Measurements from ENCODE around the gene PHLDA3.
A peak's percentile ranks its signal among the peaks of the same experiment; 100 is the strongest.
"Not testable (repeated sequence)": the region's sequence is repeated elsewhere in the genome, so short reads cannot be mapped to it uniquely, and the experiment has no call there.

Gene PHLDA3

DNA sequence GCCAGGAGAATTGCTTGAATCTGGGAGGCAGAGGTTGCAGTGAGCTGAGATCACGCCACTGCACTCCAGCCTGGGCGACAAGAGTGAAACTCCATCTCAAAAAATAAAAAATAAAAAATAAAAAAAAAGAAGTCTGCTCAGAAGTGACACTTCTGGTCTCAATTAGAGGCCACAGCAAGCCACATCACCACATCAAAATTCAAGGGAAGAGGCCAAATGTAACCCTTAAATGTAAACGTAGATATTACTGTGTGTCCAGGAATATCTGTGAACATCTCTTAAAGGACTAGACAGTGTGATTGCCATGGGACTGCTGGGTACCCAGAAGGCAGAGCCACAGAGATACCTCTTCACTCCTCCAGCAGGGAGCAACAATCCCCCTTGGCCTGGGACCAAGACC lies 9.7 kb upstream of the PHLDA3 start:
- H3K9me3 ChIP-seq (ENCODE audit: control insufficient read depth in 1 of 2, low read length in 2 of 2); H3K4me3 ChIP-seq (ENCODE audit: low read depth in 1 of 2, low read length in 2 of 2); H3K27ac ChIP-seq (ENCODE audit: low read depth, low read length); H3K36me3 ChIP-seq (ENCODE audit: control insufficient read depth in 1 of 2, insufficient read depth in 2 of 2, low read length in 2 of 2); H3K27me3 ChIP-seq (ENCODE audit: control insufficient read depth in 1 of 2, insufficient read depth in 2 of 2, low read length in 2 of 2); H3K9ac ChIP-seq (ENCODE audit: low read depth in 1 of 2, low read length in 2 of 2): not testable (repeated sequence)
- peaks cover 24 to 33% of the 10 kb centered on the region in 2 donors for H3K4me1 ChIP-seq (ENCODE audit: control insufficient read depth in 1 of 2, insufficient read depth in 2 of 2, low read length in 2 of 2)

GRCh38 chr1:201476670-201477344 lies 7.8 kb upstream of the PHLDA3 start:
- Histone ChIP-seq H3K36me3 (ENCODE audit: control insufficient read depth in 1 of 2, insufficient read depth in 2 of 2, low read length in 2 of 2) (no peaks in the 10 kb centered on the region), H3K9me3 (ENCODE audit: control insufficient read depth in 1 of 2, low read length in 2 of 2) (no peaks in the 10 kb centered on the region), H3K9ac (ENCODE audit: low read depth in 1 of 2, low read length in 2 of 2) (no peak overlapping the region), H3K4me3 (ENCODE audit: low read depth in 1 of 2, low read length in 2 of 2) (no peak overlapping the region), H3K27ac (ENCODE audit: low read depth, low read length) (no peak overlapping the region), H3K4me1 (ENCODE audit: control insufficient read depth in 1 of 2, insufficient read depth in 2 of 2, low read length in 2 of 2) (peaks cover 16 to 27% of the 10 kb centered on the region in 2 donors), H3K27me3 (ENCODE audit: control insufficient read depth in 1 of 2, insufficient read depth in 2 of 2, low read length in 2 of 2) (no peaks in the 10 kb centered on the region)

DNA sequence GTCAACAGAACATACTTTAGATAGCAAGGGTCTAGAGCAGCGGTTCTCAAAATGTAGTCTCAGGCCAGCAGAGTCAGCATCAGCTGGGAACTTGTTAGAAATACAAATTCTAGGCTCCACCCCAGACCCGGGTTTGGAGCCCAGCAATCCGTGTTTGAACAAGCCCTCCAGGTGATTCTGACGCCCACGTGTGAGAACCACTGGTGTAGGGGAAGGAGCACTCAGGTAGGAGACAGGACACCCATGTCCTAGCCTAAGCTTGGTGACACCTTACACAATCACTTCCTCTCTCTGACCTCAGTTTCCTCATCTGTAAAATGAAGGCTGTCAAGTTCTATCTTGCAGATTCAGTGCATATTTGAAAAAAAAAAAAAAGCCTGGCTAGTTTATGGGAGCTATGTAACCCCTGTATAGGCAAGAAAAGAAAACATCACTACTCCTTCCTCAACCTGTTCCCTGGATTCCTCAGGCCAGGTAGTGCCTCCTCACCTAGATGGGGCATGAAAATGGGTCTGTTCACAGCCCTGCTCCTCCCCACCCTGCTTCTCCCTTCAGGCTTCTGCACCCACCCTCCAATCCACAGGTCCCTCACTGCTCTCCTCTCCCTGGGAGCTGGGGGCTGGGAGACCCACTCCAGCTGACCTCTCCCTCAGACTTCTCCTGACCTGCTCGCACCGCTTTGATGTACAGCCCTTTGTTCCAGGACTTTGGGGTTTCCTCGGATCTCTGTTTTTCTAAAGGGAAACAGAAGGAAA lies 7.1 kb upstream of the PHLDA3 start:
- Histone ChIP-seq H3K4me1 (ENCODE audit: control insufficient read depth in 1 of 2, insufficient read depth in 2 of 2, low read length in 2 of 2) (peaks cover 9 to 22% of the 10 kb centered on the region in 2 donors), H3K27me3 (ENCODE audit: control insufficient read depth in 1 of 2, insufficient read depth in 2 of 2, low read length in 2 of 2) (no peaks in the 10 kb centered on the region), H3K36me3 (ENCODE audit: control insufficient read depth in 1 of 2, insufficient read depth in 2 of 2, low read length in 2 of 2) (no peaks in the 10 kb centered on the region), H3K4me3 (ENCODE audit: low read depth in 1 of 2, low read length in 2 of 2) (no peak overlapping the region), H3K27ac (ENCODE audit: low read depth, low read length) (no peak overlapping the region), H3K9ac (ENCODE audit: low read depth in 1 of 2, low read length in 2 of 2) (no peak overlapping the region), H3K9me3 (ENCODE audit: control insufficient read depth in 1 of 2, low read length in 2 of 2) (no peaks in the 10 kb centered on the region)

DNA sequence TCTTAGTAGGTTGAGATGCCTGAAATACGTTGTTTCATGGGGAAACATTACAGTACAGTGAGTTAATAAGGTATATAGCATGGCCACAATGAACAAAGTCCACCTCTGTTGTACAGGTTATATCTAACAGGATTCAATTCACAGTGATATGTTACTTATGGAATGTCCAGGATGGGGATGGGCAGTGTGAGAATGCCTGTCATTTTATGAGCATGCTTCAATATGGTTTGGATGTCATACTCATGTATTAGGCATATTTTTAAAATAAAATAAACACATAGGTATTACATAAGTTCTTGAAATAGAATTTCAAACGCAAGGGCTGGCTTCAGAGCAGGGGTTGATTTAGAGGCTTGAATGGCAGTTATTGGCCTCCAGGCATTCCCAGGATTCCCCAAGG lies 6.1 kb upstream of the PHLDA3 start:
- H3K27ac ChIP-seq (ENCODE audit: low read depth, low read length): no peak overlapping the region
- no peaks in the 10 kb centered on the region for H3K36me3 ChIP-seq (ENCODE audit: control insufficient read depth in 1 of 2, insufficient read depth in 2 of 2, low read length in 2 of 2)
- no peak overlapping the region for H3K9ac ChIP-seq (ENCODE audit: low read depth in 1 of 2, low read length in 2 of 2)
- H3K4me1 ChIP-seq (ENCODE audit: control insufficient read depth in 1 of 2, insufficient read depth in 2 of 2, low read length in 2 of 2): peaks cover 2 to 16% of the 10 kb centered on the region in 2 donors
- no peak overlapping the region for H3K4me3 ChIP-seq (ENCODE audit: low read depth in 1 of 2, low read length in 2 of 2)
- no peaks in the 10 kb centered on the region for H3K9me3 ChIP-seq (ENCODE audit: control insufficient read depth in 1 of 2, low read length in 2 of 2)
- H3K27me3 ChIP-seq (ENCODE audit: control insufficient read depth in 1 of 2, insufficient read depth in 2 of 2, low read length in 2 of 2): peaks cover 0 to under 1% of the 10 kb centered on the region in 2 donors

DNA sequence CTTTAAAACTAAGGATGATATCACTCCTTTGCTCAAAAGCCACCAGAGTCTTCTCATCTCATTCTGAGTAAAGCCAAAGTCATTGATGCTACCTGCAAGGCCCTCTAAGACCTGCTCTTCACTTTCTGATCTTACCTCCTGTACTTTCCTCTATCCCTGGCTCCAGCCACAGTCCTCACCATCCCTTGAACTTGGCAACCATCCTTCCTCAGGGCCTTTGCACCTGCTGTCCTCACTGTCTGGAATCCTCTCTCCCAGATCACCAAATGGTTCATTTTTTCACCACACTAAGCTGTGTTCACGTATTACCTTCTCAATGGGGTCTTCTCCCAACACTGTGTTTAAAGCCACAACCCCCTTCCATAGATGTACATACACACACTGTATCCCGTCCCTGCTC lies 4.3 kb upstream of the PHLDA3 start:
- Histone ChIP-seq H3K36me3 (ENCODE audit: control insufficient read depth in 1 of 2, insufficient read depth in 2 of 2, low read length in 2 of 2) (no peaks in the 10 kb centered on the region), H3K9me3 (ENCODE audit: control insufficient read depth in 1 of 2, low read length in 2 of 2) (no peaks in the 10 kb centered on the region), H3K4me3 (ENCODE audit: low read depth in 1 of 2, low read length in 2 of 2) (no peak overlapping the region), H3K27ac (ENCODE audit: low read depth, low read length) (no peak overlapping the region), H3K27me3 (ENCODE audit: control insufficient read depth in 1 of 2, insufficient read depth in 2 of 2, low read length in 2 of 2) (peaks cover 8 to 11% of the 10 kb centered on the region in 2 donors), H3K9ac (ENCODE audit: low read depth in 1 of 2, low read length in 2 of 2) (no peak overlapping the region), H3K4me1 (ENCODE audit: control insufficient read depth in 1 of 2, insufficient read depth in 2 of 2, low read length in 2 of 2) (peaks cover 6 to 21% of the 10 kb centered on the region in 2 donors)

- H3K9ac ChIP-seq (ENCODE audit: low read depth in 1 of 2, low read length in 2 of 2); H3K4me3 ChIP-seq (ENCODE audit: low read depth in 1 of 2, low read length in 2 of 2); H3K36me3 ChIP-seq (ENCODE audit: control insufficient read depth in 1 of 2, insufficient read depth in 2 of 2, low read length in 2 of 2); H3K9me3 ChIP-seq (ENCODE audit: control insufficient read depth in 1 of 2, low read length in 2 of 2); H3K27ac ChIP-seq (ENCODE audit: low read depth, low read length): not testable (repeated sequence)
- Histone ChIP-seq H3K27me3 (ENCODE audit: control insufficient read depth in 1 of 2, insufficient read depth in 2 of 2, low read length in 2 of 2) (peaks cover 8 to 17% of the 10 kb centered on the region in 2 donors), H3K4me1 (ENCODE audit: control insufficient read depth in 1 of 2, insufficient read depth in 2 of 2, low read length in 2 of 2) (peaks cover 6 to 28% of the 10 kb centered on the region in 2 donors)
Measured at GRCh38 chr1:201472321-201472720, 3.3 kb upstream of the PHLDA3 start.

- H3K4me3 ChIP-seq (ENCODE audit: low read depth in 1 of 2, low read length in 2 of 2): no peak overlapping the region
- H3K9me3 ChIP-seq (ENCODE audit: control insufficient read depth in 1 of 2, low read length in 2 of 2): no peaks in the 10 kb centered on the region
- H3K27ac ChIP-seq (ENCODE audit: low read depth, low read length): no peak overlapping the region
- peaks cover 6 to 28% of the 10 kb centered on the region in 2 donors for H3K4me1 ChIP-seq (ENCODE audit: control insufficient read depth in 1 of 2, insufficient read depth in 2 of 2, low read length in 2 of 2)
- no peaks in the 10 kb centered on the region for H3K36me3 ChIP-seq (ENCODE audit: control insufficient read depth in 1 of 2, insufficient read depth in 2 of 2, low read length in 2 of 2)
- peaks cover 8 to 17% of the 10 kb centered on the region in 2 donors for H3K27me3 ChIP-seq (ENCODE audit: control insufficient read depth in 1 of 2, insufficient read depth in 2 of 2, low read length in 2 of 2)
- no peak overlapping the region for H3K9ac ChIP-seq (ENCODE audit: low read depth in 1 of 2, low read length in 2 of 2)
Measured at GRCh38 chr1:201471772-201472171, 2.8 kb upstream of the PHLDA3 start.

GRCh38 chr1:201470581-201470980 lies 1.6 kb upstream of the PHLDA3 start:
- no peak overlapping the region for H3K27ac ChIP-seq (ENCODE audit: low read depth, low read length)
- H3K27me3 ChIP-seq (ENCODE audit: control insufficient read depth in 1 of 2, insufficient read depth in 2 of 2, low read length in 2 of 2): peaks cover 8 to 17% of the 10 kb centered on the region in 2 donors
- H3K4me3 ChIP-seq (ENCODE audit: low read depth in 1 of 2, low read length in 2 of 2): no peak overlapping the region
- H3K36me3 ChIP-seq (ENCODE audit: control insufficient read depth in 1 of 2, insufficient read depth in 2 of 2, low read length in 2 of 2): no peaks in the 10 kb centered on the region
- H3K4me1 ChIP-seq (ENCODE audit: control insufficient read depth in 1 of 2, insufficient read depth in 2 of 2, low read length in 2 of 2): peaks cover 6 to 18% of the 10 kb centered on the region in 2 donors
- H3K9me3 ChIP-seq (ENCODE audit: control insufficient read depth in 1 of 2, low read length in 2 of 2): no peaks in the 10 kb centered on the region
- no peak overlapping the region for H3K9ac ChIP-seq (ENCODE audit: low read depth in 1 of 2, low read length in 2 of 2)

- Histone ChIP-seq H3K4me3 (ENCODE audit: low read depth in 1 of 2, low read length in 2 of 2) (peak overlapping the region; percentile 46 to 78), H3K9ac (ENCODE audit: low read depth in 1 of 2, low read length in 2 of 2) (peak overlapping the region; percentile 51 to 52), H3K4me1 (ENCODE audit: control insufficient read depth in 1 of 2, insufficient read depth in 2 of 2, low read length in 2 of 2) (peaks cover 6 to 15% of the 10 kb centered on the region in 2 donors), H3K36me3 (ENCODE audit: control insufficient read depth in 1 of 2, insufficient read depth in 2 of 2, low read length in 2 of 2) (no peaks in the 10 kb centered on the region), H3K27ac (ENCODE audit: low read depth, low read length) (peak overlapping the region; percentile 43), H3K9me3 (ENCODE audit: control insufficient read depth in 1 of 2, low read length in 2 of 2) (no peaks in the 10 kb centered on the region), H3K27me3 (ENCODE audit: control insufficient read depth in 1 of 2, insufficient read depth in 2 of 2, low read length in 2 of 2) (peaks cover 8 to 17% of the 10 kb centered on the region in 2 donors)
Measured at GRCh38 chr1:201469645-201470074, 672 bp upstream of the PHLDA3 start.

GRCh38 chr1:201468501-201468843 lies 516 bp downstream of the PHLDA3 start:
- peaks cover 6 to 15% of the 10 kb centered on the region in 2 donors for H3K4me1 ChIP-seq (ENCODE audit: control insufficient read depth in 1 of 2, insufficient read depth in 2 of 2, low read length in 2 of 2)
- H3K27me3 ChIP-seq (ENCODE audit: control insufficient read depth in 1 of 2, insufficient read depth in 2 of 2, low read length in 2 of 2): peaks cover 8 to 17% of the 10 kb centered on the region in 2 donors
- peak overlapping the region; percentile 52 to 60 for H3K9ac ChIP-seq (ENCODE audit: low read depth in 1 of 2, low read length in 2 of 2)
- no peaks in the 10 kb centered on the region for H3K36me3 ChIP-seq (ENCODE audit: control insufficient read depth in 1 of 2, insufficient read depth in 2 of 2, low read length in 2 of 2)
- peak overlapping the region; percentile 46 to 78 for H3K4me3 ChIP-seq (ENCODE audit: low read depth in 1 of 2, low read length in 2 of 2)
- H3K9me3 ChIP-seq (ENCODE audit: control insufficient read depth in 1 of 2, low read length in 2 of 2): no peaks in the 10 kb centered on the region
- H3K27ac ChIP-seq (ENCODE audit: low read depth, low read length): peak overlapping the region; percentile 89

All from duodenal mucosa (tissue), 2 donors.